CD4-positive, alpha-beta T cell (primary cell): Measurements from ENCODE around the gene VEZF1. TPM values are rescaled to one million over a fixed set of nuclear protein-coding genes. Genes with fewer than 3 reads are reported as not detected.

Experiments used
- ATAC-seq: fragments of 200-7000 bp; cut with Tn5 transposase; one replicate; pipeline ENCODE4 v1.10.0; 2022; ENCODE audit warnings: mild to moderate bottlenecking; ENCODE audit not compliant: poor library complexity
- CTCF ChIA-PET: fragments of 350-600 bp; sonication (Branson Sonifier 250); formaldehyde crosslinking; loops from one replicate; lab custom pipeline; 2021; ENCODE audit warnings: antibody characterized with exemption, inconsistent platforms; lab: Charles Lee
- POLR2A ChIA-PET: fragments of 350-600 bp; sonication (Branson Sonifier 250); formaldehyde crosslinking; loops from one replicate; lab custom pipeline; 2021; ENCODE audit warnings: antibody characterized with exemption, inconsistent platforms; lab: Charles Lee
- DNase-seq, 14 experiments: peaks; one replicate each; pipeline ENCODE4 v3.0.0-alpha.2; 2013 to 2020; ENCODE audit warnings: mixed read lengths in 2 of 14
- H3K27ac ChIP-seq, 2 donors: one replicate each; pipeline versions ENCODE4 v1.5.1 to v1.7.0; 2013; ENCODE audit warnings: low read length in 2 of 2, low read depth in 1 of 2, mild to moderate bottlenecking in 1 of 2
- H3K27me3 ChIP-seq, 2 experiments: 1 replicate in 1 of 2; 2 replicates in 1 of 2; pipeline versions ENCODE4 v1.6.1 to v1.7.0; 2013; ENCODE audit warnings: low read length in 2 of 2, control low read depth in 1 of 2, mild to moderate bottlenecking in 1 of 2, moderate library complexity in 1 of 2; ENCODE audit not compliant: insufficient read depth in 2 of 2, control insufficient read depth in 1 of 2
- H3K36me3 ChIP-seq: one replicate; pipeline ENCODE4 v1.6.1; 2013; ENCODE audit warnings: low read length, control low read depth; ENCODE audit not compliant: insufficient read depth
- H3K4me1 ChIP-seq: one replicate; pipeline ENCODE4 v1.6.1; 2013; ENCODE audit warnings: low read length, control low read depth; ENCODE audit not compliant: insufficient read depth
- H3K4me3 ChIP-seq: one replicate; pipeline ENCODE4 v1.5.1; 2013; ENCODE audit warnings: mild to moderate bottlenecking, low read length, moderate library complexity
- H3K9me3 ChIP-seq, 2 experiments: 1 replicate in 1 of 2; 2 replicates in 1 of 2; pipeline versions ENCODE4 v1.6.1 to v1.7.0; 2013; ENCODE audit warnings: low read length in 2 of 2, mild to moderate bottlenecking in 2 of 2, control low read depth in 1 of 2, moderate library complexity in 1 of 2; ENCODE audit not compliant: control insufficient read depth in 1 of 2, insufficient read depth in 1 of 2
- H3K27ac Mint-ChIP-seq: one replicate; pipeline ENCODE4 v1.8.0; 2020; ENCODE audit warnings: mixed read lengths
- H3K27me3 Mint-ChIP-seq: one replicate; pipeline ENCODE4 v1.8.0; 2021; ENCODE audit warnings: mixed read lengths
- H3K36me3 Mint-ChIP-seq: one replicate; pipeline ENCODE4 v1.8.0; 2021; ENCODE audit warnings: low read depth, mixed read lengths
- H3K4me1 Mint-ChIP-seq: one replicate; pipeline ENCODE4 v1.8.0; 2021; ENCODE audit warnings: low read depth, mixed read lengths
- H3K4me3 Mint-ChIP-seq: one replicate; pipeline ENCODE4 v1.8.0; 2020; ENCODE audit warnings: mild to moderate bottlenecking, mixed read lengths
- H3K9me3 Mint-ChIP-seq: one replicate; pipeline ENCODE4 v1.8.0; 2020; ENCODE audit warnings: mixed read lengths
- intact Hi-C, 2 experiments: fragments of 100-400 bp; cut with DNase I in 1 of 2; cut with micrococcal nuclease in 1 of 2; formaldehyde crosslinking; loops; one replicate each; pipeline versions ENCODE4 v1.15.1 to v1.9.0; 2023 to 2025; cut with DNase I, micrococcal nuclease
- total RNA-seq, 174 experiments: library from RNA in 2 of 174; stranded (reverse) in 2 of 174; gene quantifications; one replicate each; pipeline ENCODE4 v1.2.3 and lab custom pipeline; 2021 to 2026
- TF ChIP-seq, protein P1 (sequence below): fragments of 200-600 bp; IDR thresholded peaks from one replicate; pipeline ENCODE4 v1.8.0; 2022; ENCODE audit warnings: antibody characterized with exemption, mild to moderate bottlenecking

Gene VEZF1
- total RNA-seq, 2 experiments from 2014 or later = 41.6 to 41.7 TPM

DNA sequence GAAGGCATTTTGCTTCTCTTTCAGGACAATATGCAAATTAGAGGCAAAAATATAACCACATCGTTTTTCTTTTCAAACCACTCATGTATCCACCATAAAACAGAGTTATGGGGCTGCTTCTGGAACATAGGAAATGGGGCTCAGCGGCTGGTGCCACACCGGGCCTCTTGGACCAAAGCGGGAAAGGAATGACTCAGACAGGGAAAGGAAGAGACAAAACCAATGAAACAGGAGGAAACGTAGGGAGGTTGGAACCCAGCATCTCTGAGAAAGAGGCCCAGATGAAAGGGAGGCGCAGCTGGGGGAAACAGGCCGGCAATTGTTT, 61.4 kb downstream of the VEZF1 start:
- H3K27me3 ChIP-seq = peaks cover 5 to 11% of the 10 kb centered on the region in 2 experiments
- H3K4me3 Mint-ChIP-seq = no peak overlapping the region
- no peaks in the 10 kb centered on the region for H3K36me3 Mint-ChIP-seq
- H3K27me3 Mint-ChIP-seq = peaks cover 4% of the 10 kb centered on the region
- H3K9me3 ChIP-seq = no peaks in the 10 kb centered on the region
- no peak for DNase-seq
- no peaks in the 10 kb centered on the region for H3K9me3 Mint-ChIP-seq
- H3K4me1 ChIP-seq = peaks cover 4% of the 10 kb centered on the region
- ChIA-PET CTCF (no interaction called here), POLR2A (no interaction called here)
- intact Hi-C loops = no loop called here
- no peak overlapping the region for H3K27ac Mint-ChIP-seq
- no peaks in the 10 kb centered on the region for H3K4me1 Mint-ChIP-seq
- TF ChIP-seq, protein P1, sequence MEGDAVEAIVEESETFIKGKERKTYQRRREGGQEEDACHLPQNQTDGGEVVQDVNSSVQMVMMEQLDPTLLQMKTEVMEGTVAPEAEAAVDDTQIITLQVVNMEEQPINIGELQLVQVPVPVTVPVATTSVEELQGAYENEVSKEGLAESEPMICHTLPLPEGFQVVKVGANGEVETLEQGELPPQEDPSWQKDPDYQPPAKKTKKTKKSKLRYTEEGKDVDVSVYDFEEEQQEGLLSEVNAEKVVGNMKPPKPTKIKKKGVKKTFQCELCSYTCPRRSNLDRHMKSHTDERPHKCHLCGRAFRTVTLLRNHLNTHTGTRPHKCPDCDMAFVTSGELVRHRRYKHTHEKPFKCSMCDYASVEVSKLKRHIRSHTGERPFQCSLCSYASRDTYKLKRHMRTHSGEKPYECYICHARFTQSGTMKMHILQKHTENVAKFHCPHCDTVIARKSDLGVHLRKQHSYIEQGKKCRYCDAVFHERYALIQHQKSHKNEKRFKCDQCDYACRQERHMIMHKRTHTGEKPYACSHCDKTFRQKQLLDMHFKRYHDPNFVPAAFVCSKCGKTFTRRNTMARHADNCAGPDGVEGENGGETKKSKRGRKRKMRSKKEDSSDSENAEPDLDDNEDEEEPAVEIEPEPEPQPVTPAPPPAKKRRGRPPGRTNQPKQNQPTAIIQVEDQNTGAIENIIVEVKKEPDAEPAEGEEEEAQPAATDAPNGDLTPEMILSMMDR = no peak
- ATAC-seq = no peak
- no peak overlapping the region for H3K27ac ChIP-seq
- H3K36me3 ChIP-seq = no peaks in the 10 kb centered on the region
- no peak overlapping the region for H3K4me3 ChIP-seq

DNA sequence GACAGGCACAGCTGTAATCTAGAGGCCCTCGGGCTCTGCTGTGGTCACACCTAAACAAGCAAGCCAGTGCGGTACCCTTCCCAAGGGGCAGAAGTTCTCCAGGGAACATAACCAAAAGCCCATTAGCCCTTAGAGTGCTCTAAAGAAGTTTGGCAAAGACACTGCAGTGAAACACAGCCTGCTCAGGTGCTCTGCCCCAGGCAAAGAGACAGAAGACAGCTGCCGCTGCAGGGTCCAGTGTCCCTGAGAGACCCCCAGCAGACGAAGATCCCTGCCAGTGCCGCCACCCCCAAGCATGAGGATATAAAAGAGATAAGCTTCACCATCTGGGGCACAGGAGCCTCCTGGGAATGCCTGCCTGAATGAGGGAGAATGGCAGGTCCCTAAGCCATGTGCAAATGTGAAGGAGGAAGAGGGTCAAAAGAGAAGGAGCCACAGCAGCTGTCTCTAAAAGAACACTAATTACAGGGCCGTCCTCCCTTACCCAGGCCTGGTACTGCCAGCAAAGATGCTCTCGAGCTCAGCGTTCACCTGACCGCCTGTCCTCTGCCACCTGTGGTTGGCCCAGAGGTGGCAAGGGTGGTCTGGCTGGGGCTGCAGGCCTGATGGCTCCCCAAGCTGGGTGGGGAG, 62.6 kb downstream of the VEZF1 start:
- no peak for DNase-seq
- H3K27me3 ChIP-seq = peaks cover 5 to 11% of the 10 kb centered on the region in 2 experiments
- Mint-ChIP-seq H3K36me3 (no peaks in the 10 kb centered on the region), H3K4me3 (no peak overlapping the region), H3K4me1 (no peaks in the 10 kb centered on the region), H3K9me3 (no peaks in the 10 kb centered on the region), H3K27ac (no peak overlapping the region), H3K27me3 (peaks cover 4% of the 10 kb centered on the region)
- ATAC-seq = no peak
- ChIA-PET POLR2A (interaction anchor here (0.6 kb wide), 1 partner anchor 21 kb away, joined by 3 read pairs; no protein-coding TSS in a partner anchor), CTCF (no interaction called here)
- H3K27ac ChIP-seq = no peak overlapping the region
- TF ChIP-seq, protein P1 = no peak
- H3K36me3 ChIP-seq = no peaks in the 10 kb centered on the region
- intact Hi-C loops = no loop called here
- H3K4me1 ChIP-seq = peaks cover 4% of the 10 kb centered on the region
- H3K4me3 ChIP-seq = no peak overlapping the region
- H3K9me3 ChIP-seq = no peaks in the 10 kb centered on the region

DNA sequence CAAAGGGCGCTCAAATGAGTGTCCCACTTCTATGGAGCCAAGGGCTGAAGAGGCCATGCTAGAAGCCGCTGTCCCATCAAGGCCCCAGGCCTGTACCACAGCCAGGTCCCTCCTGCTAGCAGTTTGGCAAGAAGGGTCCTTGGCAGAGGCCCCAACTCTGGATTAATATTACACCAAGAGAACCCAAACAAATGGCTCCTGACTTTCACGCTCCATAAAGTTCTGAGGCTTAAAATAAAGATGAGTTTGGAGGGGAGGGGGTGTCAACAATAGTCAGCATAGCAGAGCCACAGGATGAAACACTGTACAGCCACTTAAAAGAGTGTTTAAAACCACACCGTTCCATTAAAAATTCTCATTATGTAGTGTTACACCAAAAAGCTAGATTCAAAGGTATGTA, 63.4 kb downstream of the VEZF1 start:
- CTCF ChIA-PET = no interaction called here
- H3K4me3 Mint-ChIP-seq = no peak overlapping the region
- H3K27me3 Mint-ChIP-seq = peaks cover 4% of the 10 kb centered on the region
- Histone ChIP-seq H3K27ac (no peak overlapping the region), H3K27me3 (peaks cover 5 to 11% of the 10 kb centered on the region in 2 experiments), H3K4me3 (no peak overlapping the region), H3K9me3 (no peaks in the 10 kb centered on the region), H3K36me3 (no peaks in the 10 kb centered on the region), H3K4me1 (peaks cover 4% of the 10 kb centered on the region)
- no peaks in the 10 kb centered on the region for H3K36me3 Mint-ChIP-seq
- intact Hi-C loops = no loop called here
- H3K9me3 Mint-ChIP-seq = no peaks in the 10 kb centered on the region
- DNase-seq (no peak), ATAC-seq (no peak)
- POLR2A ChIA-PET = no interaction called here
- no peaks in the 10 kb centered on the region for H3K4me1 Mint-ChIP-seq
- H3K27ac Mint-ChIP-seq = no peak overlapping the region
- TF ChIP-seq, protein P1 = no peak

Other genes starting within 250 kb of the VEZF1 start
- not detected for gene CCDC182, start 243.0 kb downstream of the VEZF1 start, total RNA-seq
- gene MRPS23, start 138.2 kb downstream of the VEZF1 start, total RNA-seq = 10 to 100 TPM; 14.6 to 14.7 TPM
- 1 to 10 TPM in 1 of 2 experiments, under 1 TPM in 1; 0.41 to 1.0 TPM for gene CUEDC1, start 32.8 kb downstream of the VEZF1 start, total RNA-seq
- 100 to 1,000 TPM; 115 to 121 TPM for gene SRSF1, start 19.0 kb upstream of the VEZF1 start, total RNA-seq
- 10 to 100 TPM; 30.9 to 32.2 TPM for gene DYNLL2, start 95.2 kb upstream of the VEZF1 start, total RNA-seq
- gene OR4D1, start 160.1 kb upstream of the VEZF1 start, total RNA-seq = under 1 TPM; 0.49 to 0.70 TPM
- gene OR4D2, start 178.7 kb upstream of the VEZF1 start, total RNA-seq = not detected
- not detected for gene EPX, start 204.5 kb upstream of the VEZF1 start, total RNA-seq
- 1 to 10 TPM; 4.6 to 6.4 TPM for gene MKS1, start 231.0 kb upstream of the VEZF1 start, total RNA-seq